ENCODE results near the gene TENM4.
"Not testable (repeated sequence)": the region's sequence is repeated elsewhere in the genome, so short reads cannot be mapped to it uniquely, and the experiment has no call there.

TENM4 gene

DNA sequence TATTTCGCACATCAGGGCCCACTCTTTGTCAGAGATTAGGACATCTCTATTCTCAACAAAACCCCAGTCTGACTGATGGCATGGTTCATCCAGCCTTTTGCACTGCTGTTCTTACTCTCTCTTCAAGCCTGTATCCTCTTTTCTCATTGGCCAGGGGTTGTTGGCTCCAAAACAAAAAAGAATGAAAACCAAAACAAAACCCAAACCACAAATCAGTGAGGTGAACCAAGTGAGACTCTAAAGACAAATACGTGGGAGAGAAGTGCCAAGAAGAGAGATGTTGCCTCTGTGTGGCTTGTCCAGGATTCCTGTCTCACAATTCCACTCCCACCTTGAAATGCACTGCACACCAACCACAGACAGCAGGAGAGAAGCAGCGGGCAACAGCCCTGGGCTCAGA is 587.3 kb downstream of the TENM4 start:
- peak; percentile 85 for DNase-seq (ENCODE audit: low read depth, low spot score)

DNA sequence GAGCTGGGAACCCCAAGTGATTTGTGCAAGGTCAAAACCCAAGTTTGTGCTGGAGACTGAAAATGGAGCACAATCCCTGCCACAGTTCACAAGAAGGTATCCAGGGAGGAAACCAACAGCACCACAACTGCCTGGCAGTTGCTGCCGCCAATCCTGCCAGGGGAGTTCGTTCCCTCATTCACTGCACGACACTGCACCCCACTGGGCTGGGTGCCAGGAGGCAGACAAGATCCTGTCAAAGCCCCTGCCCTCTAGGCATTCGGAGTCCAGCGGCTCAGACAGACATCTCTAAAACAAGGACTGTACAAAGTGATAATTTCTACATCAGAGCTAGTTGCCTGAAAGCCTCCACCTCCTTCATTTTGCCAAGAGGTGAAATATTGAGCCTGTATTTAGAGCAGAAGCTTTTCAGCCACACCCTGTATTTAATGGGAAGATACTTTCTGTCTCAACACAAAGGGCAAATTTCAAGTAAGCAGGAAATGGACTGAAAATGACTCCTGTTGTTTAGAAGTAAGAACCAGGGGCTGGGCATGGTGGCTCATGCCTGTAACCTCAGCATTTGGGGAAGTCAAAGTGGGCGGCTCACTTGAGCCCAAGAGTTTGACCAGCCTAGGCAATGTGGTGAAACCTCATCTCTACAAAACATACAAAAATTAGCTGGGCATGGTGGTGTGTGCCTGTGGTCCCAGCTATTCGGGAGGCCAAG is 588.8 kb downstream of the TENM4 start:
- no peak for DNase-seq (ENCODE audit: low read depth, low spot score)

DNA sequence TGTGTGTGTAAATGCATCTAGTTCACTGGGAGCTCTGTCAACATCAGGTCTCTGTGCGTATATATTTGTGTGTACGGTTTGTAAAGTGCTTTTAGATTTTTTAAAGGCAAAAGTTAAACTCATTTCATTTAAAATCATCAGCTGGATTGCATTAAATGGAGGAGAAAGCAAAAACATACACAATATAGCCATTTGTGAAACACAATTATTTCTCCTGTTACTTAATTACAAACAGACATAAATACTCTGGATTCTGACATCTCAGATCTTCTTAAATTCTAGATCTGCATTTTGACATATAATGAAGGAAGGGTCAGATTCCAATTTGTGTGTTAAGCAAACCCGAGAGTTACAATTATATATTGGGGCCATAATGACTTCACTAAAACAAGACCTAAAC is 590.8 kb downstream of the TENM4 start:
- DNase-seq (ENCODE audit: low read depth, low spot score) = no peak

DNA sequence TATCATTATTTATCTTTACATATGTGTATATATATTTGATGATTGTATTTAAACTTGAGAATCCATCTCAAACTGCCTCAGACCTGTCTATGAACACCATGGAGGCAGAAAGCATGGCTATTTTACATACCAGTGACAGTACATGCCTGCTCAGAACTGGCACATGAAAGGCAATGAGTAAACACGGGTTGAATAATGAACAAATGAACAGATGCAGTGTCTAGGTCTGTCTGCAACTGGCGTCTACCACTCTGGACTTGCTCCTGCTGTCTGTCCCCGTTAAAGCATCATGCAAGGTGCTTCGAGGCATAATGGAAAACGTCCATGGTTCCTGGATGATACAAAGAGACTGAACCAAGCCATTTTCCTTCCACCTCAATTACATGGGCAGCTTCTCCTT is 594.6 kb downstream of the TENM4 start:
- DNase-seq (ENCODE audit: low read depth, low spot score) = no peak

DNA sequence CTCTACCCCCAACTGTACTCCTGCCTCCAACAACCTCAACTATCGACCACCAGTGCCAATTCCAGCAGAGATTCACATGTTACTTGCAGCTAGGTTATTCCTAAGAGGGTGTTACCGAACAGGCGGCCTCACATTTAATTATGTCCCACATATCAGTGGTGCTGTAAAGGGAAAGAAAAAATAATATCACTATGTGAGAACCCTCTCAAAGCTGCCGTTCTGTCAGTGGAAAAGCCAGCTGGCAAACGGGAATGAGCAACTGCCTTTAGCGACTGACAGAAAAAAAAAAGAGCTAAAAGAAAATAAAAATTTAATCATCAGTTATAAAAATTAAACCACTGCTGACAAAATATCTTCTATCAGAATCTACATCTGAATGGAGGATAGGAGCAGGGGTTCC is 595.3 kb downstream of the TENM4 start:
- no peak for DNase-seq (ENCODE audit: low read depth, low spot score)

DNA sequence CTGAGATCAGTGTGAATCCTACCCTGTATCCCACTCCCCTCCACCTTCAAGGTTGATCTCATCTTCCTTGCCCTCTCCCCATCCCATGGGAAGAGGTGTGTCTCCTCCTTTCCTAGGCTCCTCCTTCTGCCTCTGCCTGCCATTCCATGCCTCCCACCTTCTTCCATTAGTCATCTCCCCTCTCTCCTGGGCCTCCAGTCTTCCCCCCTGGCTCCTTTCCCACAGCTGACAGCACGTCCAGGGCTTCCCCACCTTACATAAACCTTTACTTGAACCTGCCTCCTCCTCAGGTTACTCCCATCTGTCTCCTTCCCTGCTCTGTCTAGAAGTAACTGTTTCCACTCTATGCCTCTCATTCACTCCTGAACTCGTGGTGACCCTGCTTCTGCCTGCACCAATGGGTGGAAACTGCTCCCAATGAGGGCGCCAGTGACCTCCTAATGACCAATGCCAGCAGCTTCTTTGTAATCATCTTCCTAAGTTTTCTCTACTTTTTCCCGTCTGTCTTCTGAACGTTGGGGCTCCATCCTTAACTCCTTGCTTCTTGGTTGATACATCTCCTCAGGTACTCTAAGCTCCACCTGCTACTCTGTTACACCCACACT is 599.3 kb downstream of the TENM4 start:
- no peak for DNase-seq (ENCODE audit: low read depth, low spot score)

DNA sequence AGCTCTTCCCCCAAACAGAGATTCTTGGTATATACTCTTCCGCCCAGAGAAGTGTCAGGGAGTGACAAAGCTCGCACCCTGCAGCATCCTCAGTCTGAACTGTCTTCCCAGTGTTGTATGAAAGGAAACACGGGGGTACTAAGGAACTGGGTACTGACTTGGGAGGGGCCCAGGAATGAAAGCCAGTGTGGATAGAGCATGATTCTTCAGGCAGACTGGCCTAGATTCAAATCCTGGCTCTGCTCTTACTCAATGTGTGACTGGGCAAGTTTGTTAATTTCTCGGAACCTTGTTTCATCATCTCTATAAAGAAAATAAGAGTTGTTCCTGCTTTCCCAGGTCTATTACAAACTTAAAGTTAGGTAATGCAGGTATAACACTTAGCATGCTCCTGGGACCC is 600.2 kb downstream of the TENM4 start:
- DNase-seq (ENCODE audit: low read depth, low spot score) = no peak

DNA sequence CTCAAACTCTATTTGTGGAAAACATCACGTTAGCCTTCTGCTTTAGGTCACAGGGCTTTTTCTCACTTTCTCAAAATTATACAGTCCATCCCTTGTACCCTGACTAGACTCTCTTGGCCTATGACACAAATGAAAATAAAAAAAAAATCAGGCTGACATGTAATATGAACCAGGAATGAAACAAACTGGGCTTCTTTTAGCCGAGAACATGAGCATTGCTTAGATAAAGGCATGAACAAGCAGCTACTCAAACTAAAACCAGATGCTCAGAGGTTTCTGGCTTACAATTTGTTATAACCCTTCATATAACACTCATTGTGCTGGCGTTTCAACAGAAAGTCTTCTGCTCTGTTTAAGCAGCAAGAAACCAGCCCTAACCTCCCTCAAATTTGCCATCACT is 600.6 kb downstream of the TENM4 start:
- DNase-seq (ENCODE audit: low read depth, low spot score) = no peak

DNA sequence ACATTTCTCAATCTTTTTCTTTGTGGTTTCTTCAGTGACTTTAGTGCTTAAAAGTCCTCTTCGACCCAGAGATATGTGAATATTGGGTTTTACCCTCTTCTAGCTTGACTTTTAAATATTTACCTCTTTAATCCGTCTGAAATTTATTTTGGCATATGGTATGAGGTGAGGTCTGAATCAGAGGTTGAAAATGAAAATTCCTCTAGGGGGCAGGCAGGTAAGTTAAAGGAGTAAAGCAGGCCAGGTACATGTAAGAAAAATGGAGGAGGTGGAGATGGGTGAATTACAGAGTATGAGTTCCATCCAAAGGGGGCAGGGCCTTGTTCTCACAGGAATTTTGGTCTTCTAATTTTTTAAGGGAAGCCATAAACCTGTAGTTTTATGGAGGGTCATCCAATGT is 602.4 kb downstream of the TENM4 start:
- DNase-seq (ENCODE audit: low read depth, low spot score) = no peak

DNA sequence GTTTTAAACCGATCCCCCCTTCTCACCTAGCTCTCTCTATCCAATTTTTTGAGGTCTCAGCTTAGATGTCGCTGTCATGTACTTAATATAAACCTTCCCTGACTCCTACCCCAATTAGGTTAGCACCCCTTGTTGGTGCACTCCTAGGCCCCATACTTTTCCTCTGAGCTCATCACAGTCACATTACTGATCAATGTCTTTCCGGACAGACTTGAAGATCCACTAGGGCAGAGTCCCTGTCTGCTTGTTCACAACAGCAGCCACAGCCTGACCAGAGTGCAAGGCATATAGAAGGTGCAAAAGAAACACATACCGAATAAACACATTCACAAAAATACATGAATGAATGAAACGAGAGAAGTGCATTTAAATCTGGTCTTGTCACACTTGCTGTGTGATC is 605.2 kb downstream of the TENM4 start:
- DNase-seq (ENCODE audit: low read depth, low spot score) = no peak

DNA sequence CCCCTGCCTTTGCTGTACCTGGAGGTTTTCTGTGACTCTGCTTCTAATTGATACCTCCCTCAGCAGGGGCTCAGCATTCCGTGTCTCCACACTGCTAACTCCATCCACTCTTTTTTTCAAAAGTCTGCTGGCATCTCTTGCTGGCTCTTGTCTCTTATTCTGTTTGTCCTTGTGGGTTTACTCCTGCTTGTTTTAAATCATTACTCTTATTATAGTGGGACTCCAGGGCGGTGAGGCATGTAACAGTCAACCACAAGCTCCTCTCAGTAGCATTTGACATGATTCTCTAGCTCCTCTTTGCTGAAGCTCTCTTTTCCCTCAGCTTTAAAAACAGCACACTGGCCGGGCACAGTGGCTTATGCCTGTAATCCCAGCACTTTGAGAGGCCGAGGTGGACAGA is 605.9 kb downstream of the TENM4 start:
- DNase-seq (ENCODE audit: low read depth, low spot score) = peak; percentile 62

DNA sequence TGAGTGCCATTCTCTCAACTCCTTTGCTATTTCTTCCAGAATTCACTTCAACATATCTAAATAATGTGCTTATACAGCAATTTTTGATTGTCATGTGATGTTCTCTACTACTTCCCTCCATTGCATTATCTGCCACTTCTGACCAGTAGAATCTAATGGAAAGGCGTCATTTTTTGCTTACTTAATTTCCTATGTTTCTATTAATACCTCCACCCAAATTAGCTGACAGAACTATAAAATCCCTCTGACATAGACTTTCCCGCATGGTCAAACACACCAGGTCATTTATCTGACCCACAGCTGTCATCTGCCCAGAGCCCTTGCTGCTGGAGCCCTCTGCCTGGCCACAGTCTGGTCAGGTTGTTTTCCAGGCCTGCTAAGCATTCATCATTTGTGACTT is 607.6 kb downstream of the TENM4 start:
- DNase-seq (ENCODE audit: low read depth, low spot score) = no peak

DNA sequence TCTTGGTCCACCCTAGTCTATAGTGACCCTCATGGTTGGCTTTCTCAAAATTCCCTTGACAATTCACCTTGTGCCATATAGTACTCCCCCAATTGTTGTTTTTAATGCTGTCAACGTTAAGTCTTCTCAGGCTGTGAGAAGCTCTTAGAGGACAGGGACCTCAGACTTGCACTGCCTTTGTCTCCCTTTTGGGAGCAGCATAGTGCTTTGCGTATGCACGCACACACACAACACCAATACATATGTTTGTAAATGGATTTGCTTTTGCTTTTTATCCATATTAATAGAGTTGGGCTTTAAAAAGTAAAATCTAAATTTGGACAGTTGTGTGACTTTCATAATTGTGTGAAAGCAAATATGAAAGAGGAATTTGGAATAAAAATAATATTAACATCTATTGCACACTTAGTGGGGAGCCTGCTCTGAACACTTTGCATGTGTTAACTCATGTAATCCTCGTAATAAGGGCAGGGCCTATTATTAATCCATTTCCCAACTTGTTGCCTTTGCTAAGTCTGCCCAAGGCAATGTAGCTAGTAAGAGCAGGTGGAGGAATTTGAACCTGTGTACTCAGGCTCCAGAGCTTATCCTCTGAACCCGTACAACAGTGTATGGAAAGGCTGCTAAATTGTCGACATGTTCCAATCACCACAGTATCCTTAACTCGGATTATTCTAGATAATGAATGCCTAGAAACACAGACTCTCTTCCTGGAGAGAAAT is 608.4 kb downstream of the TENM4 start:
- DNase-seq (ENCODE audit: low read depth, low spot score) = no peak

DNA sequence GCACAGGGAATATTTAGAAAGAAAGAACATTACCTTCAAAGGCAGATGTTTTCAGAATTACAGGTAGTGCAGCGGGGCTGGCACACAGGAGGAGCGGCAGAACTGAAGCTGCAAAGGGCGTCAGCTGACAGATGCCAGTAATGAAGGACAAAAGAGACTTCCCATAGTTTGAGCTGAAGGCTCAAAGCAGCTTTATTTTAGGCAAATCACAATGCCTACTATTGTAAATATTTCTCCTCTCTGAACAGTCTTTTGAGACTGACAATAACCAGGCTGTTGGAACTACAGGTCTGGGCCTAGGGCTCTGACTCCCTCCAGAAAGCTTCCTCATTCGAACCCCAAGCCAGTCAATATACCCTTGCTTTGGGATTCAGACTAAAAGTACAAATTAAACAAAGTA is 609.3 kb downstream of the TENM4 start:
- DNase-seq (ENCODE audit: low read depth, low spot score) = no peak

DNA sequence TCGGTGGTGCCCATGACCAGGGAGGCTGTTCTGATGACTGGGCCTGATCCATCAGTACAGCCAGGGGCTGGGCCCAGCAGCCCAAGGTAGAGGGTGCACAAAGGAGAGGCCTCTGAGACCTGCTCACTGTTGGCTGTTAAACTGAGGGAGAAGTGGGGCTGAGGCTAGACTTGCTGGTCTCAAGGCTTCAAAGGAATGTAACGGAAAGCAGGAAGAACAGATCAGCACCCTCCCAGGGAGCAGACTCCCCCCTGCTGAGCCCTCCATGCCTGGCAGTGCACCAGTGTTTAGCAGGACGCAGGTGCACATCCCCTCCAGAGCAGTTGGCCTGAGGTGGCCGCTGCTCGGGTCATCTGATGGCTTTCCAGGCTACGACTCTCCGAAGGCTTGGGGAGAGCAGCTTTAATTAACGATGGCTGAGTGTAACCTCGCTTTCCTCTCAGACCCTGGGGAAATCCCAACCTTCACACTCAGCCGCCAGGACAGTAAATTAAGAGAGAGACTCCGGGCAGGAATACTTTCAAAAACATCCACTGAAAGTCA is 610.5 kb downstream of the TENM4 start:
- DNase-seq (ENCODE audit: low read depth, low spot score) = peak; percentile 34

DNA sequence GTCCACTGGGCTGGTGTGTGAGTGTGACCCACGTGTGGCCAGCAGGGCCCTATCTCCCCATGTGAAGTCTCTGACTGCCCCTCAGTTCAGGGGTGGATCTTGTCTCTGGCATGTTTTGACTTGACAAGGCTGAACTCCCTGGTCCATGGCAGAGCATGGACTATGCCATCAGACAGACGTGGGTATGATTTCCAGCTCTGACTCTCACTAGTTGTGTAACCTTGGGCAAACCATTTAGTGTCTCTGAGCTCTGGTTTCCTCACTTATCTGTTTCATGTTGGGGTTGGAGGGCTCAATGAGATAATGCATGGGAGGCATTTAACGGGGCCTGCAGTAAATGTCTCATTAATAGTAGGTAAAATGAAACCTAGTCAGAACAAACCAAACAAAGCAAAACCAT is 611.7 kb downstream of the TENM4 start:
- no peak for DNase-seq (ENCODE audit: low read depth, low spot score)

DNA sequence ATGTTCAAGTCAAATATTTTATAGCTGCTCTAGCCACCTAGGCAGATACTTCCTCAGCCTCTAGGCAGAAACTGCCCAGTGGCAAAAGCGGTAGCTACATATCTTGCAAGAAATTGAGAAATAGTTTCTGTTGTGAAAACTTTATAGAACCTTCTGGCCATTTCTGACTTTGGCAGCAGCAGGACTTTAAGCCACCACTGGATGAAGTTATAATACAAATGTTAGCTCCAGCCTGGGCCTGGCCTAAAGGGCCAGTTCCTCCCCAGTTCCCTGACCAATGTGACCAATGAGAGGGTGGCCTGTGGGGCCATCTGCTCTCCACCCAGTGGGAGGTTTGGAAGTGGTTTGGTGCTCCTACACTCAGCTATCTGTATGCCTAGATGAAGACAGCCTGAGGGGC is 612.2 kb downstream of the TENM4 start:
- DNase-seq (ENCODE audit: low read depth, low spot score) = no peak

DNA sequence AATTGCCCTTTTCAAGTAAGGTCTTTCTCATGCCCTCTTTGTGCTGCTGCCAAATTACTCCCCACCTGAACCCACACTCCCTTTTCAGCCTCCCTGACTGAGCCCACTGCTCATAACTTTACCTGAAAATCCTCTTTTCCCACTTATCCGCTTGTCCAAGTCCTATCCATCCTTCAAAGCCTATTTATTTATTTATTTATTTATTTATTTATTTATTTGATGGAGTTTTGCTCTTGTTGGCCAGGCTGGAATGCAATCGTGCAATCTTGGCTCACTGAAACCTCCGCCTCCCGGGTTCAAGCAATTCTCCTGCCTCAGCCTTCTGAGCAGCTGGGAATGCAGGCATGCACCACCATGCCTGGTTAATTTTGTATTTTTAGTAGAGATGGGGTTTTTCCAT is 613.5 kb downstream of the TENM4 start:
- DNase-seq (ENCODE audit: low read depth, low spot score) = not testable (repeated sequence)

DNA sequence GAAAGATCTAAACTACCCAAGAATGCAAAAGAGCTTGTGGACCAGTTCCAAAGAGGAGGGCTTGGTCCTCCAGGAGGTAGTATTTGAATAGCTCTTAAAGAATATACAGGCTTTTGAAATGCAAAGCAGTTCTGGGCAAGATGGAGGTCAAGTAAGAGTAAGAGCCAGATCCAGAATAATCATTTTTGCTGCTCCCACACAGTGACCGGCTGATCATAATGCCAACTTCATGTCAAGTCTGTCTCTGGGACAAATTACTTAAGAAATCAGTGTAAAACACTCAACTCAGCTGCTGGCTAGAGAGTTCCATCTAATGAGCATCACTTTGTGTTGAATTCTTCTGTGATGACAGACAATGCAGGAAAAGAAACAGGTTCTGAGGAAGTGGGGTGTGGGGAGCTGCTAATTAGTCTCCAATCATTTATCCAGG is 615.2 kb downstream of the TENM4 start:
- DNase-seq (ENCODE audit: low read depth, low spot score) = peak; percentile 93

DNA sequence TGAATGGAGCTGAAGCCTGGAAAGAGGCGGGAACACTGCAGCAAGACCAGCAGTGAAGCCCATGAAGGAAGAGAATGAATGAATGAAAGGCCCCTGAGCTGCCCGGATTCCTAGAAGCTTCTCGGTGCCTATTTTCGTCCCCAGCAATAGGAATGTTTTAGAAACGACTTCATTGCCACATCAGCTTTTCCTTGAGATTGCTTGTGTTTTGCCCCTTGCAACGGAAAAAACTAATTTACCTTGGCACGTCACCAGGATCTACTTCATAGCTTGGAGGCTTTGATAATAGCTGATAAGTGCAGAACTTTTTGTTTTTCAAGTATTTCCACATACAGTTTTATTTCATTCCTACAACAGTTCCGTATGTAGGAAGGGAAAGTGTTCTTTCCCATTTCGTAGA is 617.2 kb downstream of the TENM4 start:
- peak; percentile 66 for DNase-seq (ENCODE audit: low read depth, low spot score)

DNA sequence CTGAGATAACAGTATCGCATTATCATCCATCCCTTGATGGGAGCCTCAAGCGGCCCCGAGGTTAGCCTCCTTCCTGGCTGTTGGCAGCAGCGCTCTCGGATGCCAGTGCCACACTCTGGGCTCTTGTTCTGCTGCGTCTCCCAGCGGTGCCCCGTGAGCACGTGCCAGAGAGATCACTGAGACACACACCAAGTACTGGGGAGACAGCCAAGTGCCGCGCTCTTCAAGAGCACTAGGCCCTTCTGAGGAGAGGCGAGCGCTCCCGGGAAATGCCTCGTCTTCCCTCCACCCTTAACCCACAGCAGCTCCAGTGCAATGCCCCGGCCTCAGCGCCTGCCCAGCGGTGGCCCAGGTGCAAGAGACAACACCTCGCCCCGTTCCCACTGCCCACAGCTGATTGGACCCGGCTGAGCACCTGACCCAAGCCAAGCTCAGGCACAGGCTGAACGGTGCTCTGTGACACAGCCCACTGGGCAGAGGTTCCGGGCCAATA is 617.9 kb downstream of the TENM4 start:
- no peak for DNase-seq (ENCODE audit: low read depth, low spot score)

All from astrocyte of the hippocampus (primary cell).